Omental fat pad (tissue), 4 donors: Measurements from ENCODE around the gene GATAD1. TPM values are rescaled to one million over a fixed set of nuclear protein-coding genes. Genes with fewer than 3 reads are reported as not detected.

Source experiments
- ATAC-seq: fragments of 150-250 bp; one replicate; pipeline ENCODE4 v1.9.1; 2016; ENCODE audit warnings: mild to moderate bottlenecking, moderate library complexity; ENCODE audit not compliant: low FRiP score
- DNase-seq: peaks from one replicate; pipeline ENCODE4 v3.0.0-alpha.2; 2019; ENCODE audit warnings: low spot score
- CTCF ChIP-seq, 3 donors: fragments of 450-650 bp; IDR thresholded peaks; one replicate each; pipeline ENCODE4 v1.5.1; 2016 to 2017; ENCODE audit warnings: antibody characterized with exemption in 3 of 3, mild to moderate bottlenecking in 3 of 3, moderate library complexity in 2 of 3
- total RNA-seq, 4 donors: library from RNA; depleted of rRNA; stranded (reverse); fragments of >200 nt; gene quantifications; one replicate each; pipeline ENCODE4 v1.1.0, GENCODE V29; 2016

GATAD1 gene
- total RNA-seq, 4 donors from 2014 or later: 18.1 to 55.5 (median 28.4) TPM

- no peak for DNase-seq
- no peak for ATAC-seq
- TF ChIP-seq CTCF (IDR thresholded peaks at IDR 0.05): no peak
These were observed 24.4 kb upstream of the GATAD1 start for GRCh38 chr7:92422926-92423325.

- ATAC-seq: no peak
- no peak for DNase-seq
- TF ChIP-seq CTCF (IDR thresholded peaks at IDR 0.05): no peak
These were observed 23.6 kb upstream of the GATAD1 start for GRCh38 chr7:92423710-92424131.

- no peak for TF ChIP-seq CTCF (IDR thresholded peaks at IDR 0.05)
- ATAC-seq: no peak
- DNase-seq: no peak
These were observed 21.9 kb upstream of the GATAD1 start for GRCh38 chr7:92425311-92425947.

GRCh38 chr7:92427193-92427592, 20.1 kb upstream of the GATAD1 start:
- ATAC-seq: no peak
- TF ChIP-seq CTCF (IDR thresholded peaks at IDR 0.05): no peak
- DNase-seq: no peak

GRCh38 chr7:92432299-92432946, 14.9 kb upstream of the GATAD1 start:
- TF ChIP-seq CTCF (IDR thresholded peaks at IDR 0.05): no peak
- no peak for DNase-seq
- ATAC-seq: no peak

GRCh38 chr7:92433019-92433418, 14.3 kb upstream of the GATAD1 start:
- no peak for TF ChIP-seq CTCF (IDR thresholded peaks at IDR 0.05)
- DNase-seq (no peak), ATAC-seq (no peak)

- TF ChIP-seq CTCF (IDR thresholded peaks at IDR 0.05): no peak
- DNase-seq (no peak), ATAC-seq (no peak)
These were observed 11.7 kb upstream of the GATAD1 start for GRCh38 chr7:92435542-92435941.
